Measurements from ENCODE around the gene LRFN4. TPM values are rescaled to one million over a fixed set of nuclear protein-coding genes. Genes with fewer than 3 reads are reported as not detected.
A peak's percentile ranks its signal among the peaks of the same experiment; 100 is the strongest.

The LRFN4 gene
- total and polyA plus RNA-seq, 4 donors = 4.6 to 34.4 (median 15.3) TPM

- no peak for TF ChIP-seq CTCF (IDR thresholded peaks at IDR 0.05; ENCODE audit: control extremely low read depth, extremely low read depth)
- 17 to 19% methylated on average over 16 of the region's 16 CpGs for WGBS, 2 donors
- H3K36me3 ChIP-seq (ENCODE audit: control insufficient read depth in 4 of 4, insufficient read depth in 4 of 4, low read length in 4 of 4) = peaks cover 3 to 34% (median 14%) of the 10 kb centered on the region in 4 donors
- H3K27ac ChIP-seq (ENCODE audit: low read depth in 1 of 2, low read length in 1 of 2) = peak overlapping the region; percentile 90 to 95
- no peaks in the 10 kb centered on the region for H3K27me3 ChIP-seq (ENCODE audit: control insufficient read depth in 3 of 3, insufficient read depth in 3 of 3, low read length in 2 of 3)
- no peak for ATAC-seq (ENCODE audit: insufficient read depth, low FRiP score)
- H3K4me1 ChIP-seq (ENCODE audit: control insufficient read depth in 5 of 5, insufficient read depth in 5 of 5, low read length in 5 of 5) = peaks cover 0 to 21% (median 6%) of the 10 kb centered on the region in 5 donors
- peak overlapping the region; percentile 94 for H3K4me3 ChIP-seq
- peak overlapping the region; percentile 90 to 91 for H3K9ac ChIP-seq (ENCODE audit: insufficient read depth in 1 of 2, low read length in 2 of 2)
- H3K9me3 ChIP-seq (ENCODE audit: control insufficient read depth in 4 of 4, insufficient read depth in 3 of 4, low read length in 3 of 4) = no peaks in the 10 kb centered on the region
- no peak for DNase-seq
Observed at GRCh38 chr11:66843776-66844495, 12.9 kb upstream of the LRFN4 start.

GRCh38 chr11:66844496-66845142, 12.2 kb upstream of the LRFN4 start:
- Histone ChIP-seq H3K27me3 (ENCODE audit: control insufficient read depth in 3 of 3, insufficient read depth in 3 of 3, low read length in 2 of 3) (no peaks in the 10 kb centered on the region), H3K4me3 (no peak overlapping the region), H3K27ac (ENCODE audit: low read depth in 1 of 2, low read length in 1 of 2) (no peak overlapping the region), H3K9me3 (ENCODE audit: control insufficient read depth in 4 of 4, insufficient read depth in 3 of 4, low read length in 3 of 4) (no peaks in the 10 kb centered on the region), H3K4me1 (ENCODE audit: control insufficient read depth in 5 of 5, insufficient read depth in 5 of 5, low read length in 5 of 5) (peaks cover 0 to 21% (median 6%) of the 10 kb centered on the region in 5 donors), H3K9ac (ENCODE audit: insufficient read depth in 1 of 2, low read length in 2 of 2) (peak overlapping the region in 1 of 2 donors; percentile 90), H3K36me3 (ENCODE audit: control insufficient read depth in 4 of 4, insufficient read depth in 4 of 4, low read length in 4 of 4) (peaks cover 3 to 31% (median 13%) of the 10 kb centered on the region in 4 donors)
- DNase-seq (no peak), ATAC-seq (ENCODE audit: insufficient read depth, low FRiP score) (no peak)
- WGBS, 2 donors = 93 to 95% methylated on average over 12 of the region's 12 CpGs
- TF ChIP-seq CTCF (IDR thresholded peaks at IDR 0.05; ENCODE audit: control extremely low read depth, extremely low read depth) = no peak

GRCh38 chr11:66845143-66845875, 11.6 kb upstream of the LRFN4 start:
- no peak for DNase-seq

More at GRCh38 chr11:66845143-66845875, 11.6 kb upstream of the LRFN4 start:
- TF ChIP-seq CTCF (IDR thresholded peaks at IDR 0.05; ENCODE audit: control extremely low read depth, extremely low read depth) = no peak
- Histone ChIP-seq H3K27ac (ENCODE audit: low read depth in 1 of 2, low read length in 1 of 2) (no peak overlapping the region), H3K27me3 (ENCODE audit: control insufficient read depth in 3 of 3, insufficient read depth in 3 of 3, low read length in 2 of 3) (no peaks in the 10 kb centered on the region), H3K36me3 (ENCODE audit: control insufficient read depth in 4 of 4, insufficient read depth in 4 of 4, low read length in 4 of 4) (peaks cover 3 to 31% (median 12%) of the 10 kb centered on the region in 4 donors), H3K4me1 (ENCODE audit: control insufficient read depth in 5 of 5, insufficient read depth in 5 of 5, low read length in 5 of 5) (peaks cover 0 to 21% (median 6%) of the 10 kb centered on the region in 5 donors), H3K9ac (ENCODE audit: insufficient read depth in 1 of 2, low read length in 2 of 2) (no peak overlapping the region), H3K9me3 (ENCODE audit: control insufficient read depth in 4 of 4, insufficient read depth in 3 of 4, low read length in 3 of 4) (no peaks in the 10 kb centered on the region), H3K4me3 (no peak overlapping the region)
- no peak for ATAC-seq (ENCODE audit: insufficient read depth, low FRiP score)
- WGBS, 2 donors = 92 to 93% methylated on average over 15 of the region's 15 CpGs

Data from lung (tissue), 12 donors.